HEK293T (cell line): ENCODE measurements around the gene MAB21L4.

Experiments used
- BHLHE40 ChIP-seq: fragments of 450-650 bp; IDR thresholded peaks from 2 replicates; pipeline ENCODE4 v1.6.1; 2016; ENCODE audit warnings: mild to moderate bottlenecking, moderate library complexity, borderline replicate concordance
- CTBP1 ChIP-seq: fragments of 450-650 bp; IDR thresholded peaks from 2 replicates; pipeline ENCODE4 v1.6.1; 2016; ENCODE audit warnings: borderline replicate concordance
- ELF4 ChIP-seq: fragments of 450-650 bp; IDR thresholded peaks from 2 replicates; pipeline ENCODE4 v1.6.1; 2017; ENCODE audit warnings: antibody characterized with exemption
- FOXA1 ChIP-seq: fragments of 450-650 bp; IDR thresholded peaks from 2 replicates; pipeline ENCODE4 v1.6.1; 2016; ENCODE audit warnings: mild to moderate bottlenecking
- FOXK2 ChIP-seq: fragments of 450-650 bp; IDR thresholded peaks from 2 replicates; pipeline ENCODE4 v1.6.1; 2016; ENCODE audit warnings: mild to moderate bottlenecking
- FOXM1 ChIP-seq: fragments of 450-650 bp; IDR thresholded peaks from 2 replicates; pipeline ENCODE4 v1.6.1; 2017; ENCODE audit warnings: mild to moderate bottlenecking, borderline replicate concordance
- HDGF ChIP-seq: fragments of 450-650 bp; IDR thresholded peaks from 2 replicates; pipeline ENCODE4 v1.6.1; 2017; ENCODE audit warnings: antibody characterized with exemption, borderline replicate concordance
- L3MBTL2 ChIP-seq: fragments of 450-650 bp; conservative IDR thresholded peaks from 2 replicates; pipeline ENCODE4 v1.6.1; 2016; ENCODE audit warnings: mild to moderate bottlenecking
- LEF1 ChIP-seq: fragments of 450-650 bp; IDR thresholded peaks from 2 replicates; pipeline ENCODE4 v1.6.1; 2017; ENCODE audit warnings: mild to moderate bottlenecking, borderline replicate concordance
- NFRKB ChIP-seq: fragments of 450-650 bp; IDR thresholded peaks from 2 replicates; pipeline ENCODE4 v1.6.1; 2016; ENCODE audit warnings: mild to moderate bottlenecking, moderate library complexity
- PKNOX1 ChIP-seq: fragments of 450-650 bp; IDR thresholded peaks from 2 replicates; pipeline ENCODE4 v1.6.1; 2016
- SUZ12 ChIP-seq: fragments of 450-650 bp; IDR thresholded peaks from 2 replicates; pipeline ENCODE4 v1.6.1; 2016; ENCODE audit warnings: mild to moderate bottlenecking
- ZNF384 ChIP-seq: fragments of 450-650 bp; IDR thresholded peaks from 2 replicates; pipeline ENCODE4 v1.6.1; 2016

DNA sequence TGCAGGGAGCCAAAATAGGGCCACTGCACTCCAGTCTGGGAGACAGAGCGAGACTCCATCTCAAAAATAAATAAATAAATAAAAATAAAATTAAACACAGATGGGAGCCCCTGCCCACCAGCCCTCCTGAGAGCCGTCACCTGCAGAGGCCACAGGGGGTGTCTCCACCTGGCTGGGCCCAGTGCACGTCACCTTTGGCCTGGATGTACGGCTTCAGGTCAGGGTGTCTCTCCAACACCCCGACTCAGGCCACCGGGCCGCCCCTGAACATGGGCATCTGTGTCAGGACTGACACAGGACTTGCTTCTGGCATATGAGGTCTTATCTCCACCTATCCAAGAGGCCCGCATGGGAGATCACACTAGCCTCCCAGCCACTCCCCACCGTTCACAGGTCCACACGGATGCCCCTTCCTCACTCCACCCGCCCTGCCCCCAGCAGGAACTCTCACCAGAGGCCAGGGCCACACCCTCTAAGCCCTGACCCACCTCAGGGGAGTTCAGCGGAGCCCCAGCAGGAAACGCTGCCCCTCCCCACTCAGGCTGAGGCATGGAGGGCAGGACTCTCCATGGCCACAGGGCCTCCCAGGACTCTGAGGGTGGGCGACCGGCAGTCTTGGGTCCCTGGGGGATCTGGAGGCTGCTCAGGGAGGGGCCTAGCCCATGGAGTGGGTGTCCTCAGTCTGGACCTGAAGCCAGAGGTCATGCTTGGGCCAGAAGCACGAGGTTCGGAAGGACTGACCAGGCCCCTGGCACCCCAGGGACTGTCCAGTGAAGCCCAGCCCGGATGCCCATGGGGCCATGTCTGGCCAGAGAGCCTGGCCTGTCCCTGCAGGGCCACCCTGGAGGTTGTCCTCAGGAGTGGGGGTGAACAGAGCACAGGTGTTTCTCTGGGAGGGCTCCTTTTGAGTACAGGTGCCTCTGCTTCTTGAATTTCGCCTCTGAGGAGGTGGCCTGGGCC lies 8.5 kb upstream of the MAB21L4 start:
- TF ChIP-seq PKNOX1 (no peak), FOXK2 (no peak), L3MBTL2 (no peak), NFRKB (no peak), LEF1 (no peak), ZNF384 (no peak), FOXA1 (no peak), FOXM1 (no peak), BHLHE40 (no peak), CTBP1 (no peak), HDGF (no peak), ELF4 (no peak), SUZ12 (no peak)
